ENCODE data around the gene PLCB1.

GRCh38 chr20:8154638-8155037, 22.6 kb downstream of the PLCB1 start:
- no peak for TF ChIP-seq POLR2AphosphoS5 (IDR thresholded peaks at IDR 0.05; ENCODE audit: low read depth, low read length)
- no peak for TF ChIP-seq TAF1 (IDR thresholded peaks at IDR 0.05; ENCODE audit: borderline replicate concordance, low read depth, low read length)
- TF ChIP-seq POLR2A (IDR thresholded peaks at IDR 0.05; ENCODE audit: low read depth, low read length): no peak
